ENCODE results near the gene THSD7B. TPM values are rescaled to one million over a fixed set of nuclear protein-coding genes. Genes with fewer than 3 reads are reported as not detected.

THSD7B gene
- total and polyA plus RNA-seq, 10 of the 15 experiments (the other 5 are each of a cell fraction or from before 2014, with no cell fraction given), result 0.03 to 0.56 (median 0.28) TPM

GRCh38 chr2:136919682-136920081 lies 154.3 kb downstream of the THSD7B start:
- H3K9ac ChIP-seq (ENCODE audit: control insufficient read depth, insufficient read depth, low read length), result no peak overlapping the region
- ChIA-PET CTCF (interaction anchor here (0.9 kb wide), 1 partner anchor 13 kb away, joined by 3 read pairs; no protein-coding TSS in a partner anchor), SMC1A (ENCODE audit: uncharacterized antibody, unreplicated experiment) (no interaction called here), POLR2A (no interaction called here), RAD21 (ENCODE audit: unreplicated experiment) (no interaction called here)
- no peak overlapping the region for H3K27ac ChIP-seq (ENCODE audit: control insufficient read depth, insufficient read depth)
- BruUV-seq (replicated peaks), result no TSS peak
- H3K36me3 ChIP-seq (ENCODE audit: control insufficient read depth in 2 of 2, insufficient read depth in 2 of 2, low read length in 1 of 2), result no peaks in the 10 kb centered on the region
- H3K9me3 ChIP-seq (replicated peaks; ENCODE audit: control insufficient read depth, insufficient read depth, low read length), result no peaks in the 10 kb centered on the region
- intact Hi-C loops (cut with micrococcal nuclease; ENCODE audit: unreplicated experiment) (no loop called here), in situ Hi-C loops (cut with MboI) (no loop called here)
- 41% methylated on average over 4 of the region's 4 CpGs for WGBS (ENCODE audit: insufficient coverage, insufficient replicate concordance, low lambda C conversion rate, missing lambda C conversion rate)
- H3K4me3 ChIP-seq, result no peak overlapping the region
- FAIRE-seq (no peak), ATAC-seq (no peak), DNase-seq (ENCODE audit: low read depth, low spot score) (no peak)
- H3K4me2 ChIP-seq (ENCODE audit: control insufficient read depth, insufficient read depth), result no peak overlapping the region
- H3K27me3 ChIP-seq (replicated peaks in 1 of 2; ENCODE audit: control insufficient read depth in 2 of 2, insufficient read depth in 2 of 2, low read length in 1 of 2), result no peaks in the 10 kb centered on the region
- no peaks in the 10 kb centered on the region for H3K4me1 ChIP-seq (ENCODE audit: control insufficient read depth, insufficient read depth, low read length)
- no peaks in the 10 kb centered on the region for H3K79me2 ChIP-seq (ENCODE audit: control insufficient read depth, insufficient read depth, low read length)
- H2AFZ ChIP-seq (ENCODE audit: control insufficient read depth, low read depth, low read length), result no peak overlapping the region
- TF ChIP-seq HDAC2 (IDR thresholded peaks at IDR 0.05) (no peak), CEBPB (IDR thresholded peaks at IDR 0.05; ENCODE audit: borderline replicate concordance in 1 of 2, low read depth in 2 of 2, low read length in 2 of 2) (no peak), PAX5 (IDR thresholded peaks at IDR 0.05; ENCODE audit: borderline replicate concordance, low read depth, low read length) (no peak), RELB (IDR thresholded peaks at IDR 0.05; ENCODE audit: low read depth) (no peak), LARP7 (IDR thresholded peaks at IDR 0.05) (no peak), BCL3 (IDR thresholded peaks at IDR 0.05; ENCODE audit: borderline replicate concordance, insufficient read depth, low read depth, low read length, poor library complexity, severe bottlenecking) (no peak), IRF3 (IDR thresholded peaks at IDR 0.05) (no peak), E2F4 (IDR thresholded peaks at IDR 0.05; ENCODE audit: low read depth, low read length) (no peak), SUZ12 (IDR thresholded peaks at IDR 0.05; ENCODE audit: unreplicated experiment) (no peak), CHD1 (IDR thresholded peaks at IDR 0.05; ENCODE audit: low read depth, low read length) (no peak), DPF2 (IDR thresholded peaks at IDR 0.05) (no peak), HSF1 (IDR thresholded peaks at IDR 0.05; ENCODE audit: low read depth, low read length) (no peak)
- H4K20me1 ChIP-seq (ENCODE audit: control insufficient read depth, insufficient read depth), result no peaks in the 10 kb centered on the region
